ENCODE data around the gene WDR83.

GRCh38 chr19:12722566-12723380 lies 56.2 kb downstream of the WDR83 start:
- no peak for TF ChIP-seq MAX (IDR thresholded peaks at IDR 0.05)
- TF ChIP-seq, protein P1, sequence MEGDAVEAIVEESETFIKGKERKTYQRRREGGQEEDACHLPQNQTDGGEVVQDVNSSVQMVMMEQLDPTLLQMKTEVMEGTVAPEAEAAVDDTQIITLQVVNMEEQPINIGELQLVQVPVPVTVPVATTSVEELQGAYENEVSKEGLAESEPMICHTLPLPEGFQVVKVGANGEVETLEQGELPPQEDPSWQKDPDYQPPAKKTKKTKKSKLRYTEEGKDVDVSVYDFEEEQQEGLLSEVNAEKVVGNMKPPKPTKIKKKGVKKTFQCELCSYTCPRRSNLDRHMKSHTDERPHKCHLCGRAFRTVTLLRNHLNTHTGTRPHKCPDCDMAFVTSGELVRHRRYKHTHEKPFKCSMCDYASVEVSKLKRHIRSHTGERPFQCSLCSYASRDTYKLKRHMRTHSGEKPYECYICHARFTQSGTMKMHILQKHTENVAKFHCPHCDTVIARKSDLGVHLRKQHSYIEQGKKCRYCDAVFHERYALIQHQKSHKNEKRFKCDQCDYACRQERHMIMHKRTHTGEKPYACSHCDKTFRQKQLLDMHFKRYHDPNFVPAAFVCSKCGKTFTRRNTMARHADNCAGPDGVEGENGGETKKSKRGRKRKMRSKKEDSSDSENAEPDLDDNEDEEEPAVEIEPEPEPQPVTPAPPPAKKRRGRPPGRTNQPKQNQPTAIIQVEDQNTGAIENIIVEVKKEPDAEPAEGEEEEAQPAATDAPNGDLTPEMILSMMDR (IDR thresholded peaks at IDR 0.05; ENCODE audit: low read depth, low read length, missing input control), result no peak
